Measurements from ENCODE around the gene TMED8.

DNA sequence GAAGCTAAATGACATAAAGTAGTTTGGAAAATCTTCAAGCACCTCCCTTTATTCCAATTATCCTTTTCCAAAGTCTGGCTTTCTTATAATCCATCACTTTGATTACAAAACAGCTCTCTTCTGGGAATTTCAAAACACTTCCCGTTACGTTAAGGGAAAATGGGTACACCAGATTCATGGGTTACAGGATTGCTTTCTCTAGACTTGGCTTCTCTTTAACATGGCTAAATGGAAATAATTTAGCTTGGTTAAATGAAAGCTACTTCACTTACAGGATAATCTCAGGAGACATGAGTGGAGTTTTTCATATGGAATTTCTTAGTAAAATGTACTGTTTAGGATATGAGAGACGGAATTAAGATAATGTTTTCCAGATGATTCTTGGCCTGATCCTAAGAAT, 41.3 kb downstream of the TMED8 start:
- TF ChIP-seq, protein P1, sequence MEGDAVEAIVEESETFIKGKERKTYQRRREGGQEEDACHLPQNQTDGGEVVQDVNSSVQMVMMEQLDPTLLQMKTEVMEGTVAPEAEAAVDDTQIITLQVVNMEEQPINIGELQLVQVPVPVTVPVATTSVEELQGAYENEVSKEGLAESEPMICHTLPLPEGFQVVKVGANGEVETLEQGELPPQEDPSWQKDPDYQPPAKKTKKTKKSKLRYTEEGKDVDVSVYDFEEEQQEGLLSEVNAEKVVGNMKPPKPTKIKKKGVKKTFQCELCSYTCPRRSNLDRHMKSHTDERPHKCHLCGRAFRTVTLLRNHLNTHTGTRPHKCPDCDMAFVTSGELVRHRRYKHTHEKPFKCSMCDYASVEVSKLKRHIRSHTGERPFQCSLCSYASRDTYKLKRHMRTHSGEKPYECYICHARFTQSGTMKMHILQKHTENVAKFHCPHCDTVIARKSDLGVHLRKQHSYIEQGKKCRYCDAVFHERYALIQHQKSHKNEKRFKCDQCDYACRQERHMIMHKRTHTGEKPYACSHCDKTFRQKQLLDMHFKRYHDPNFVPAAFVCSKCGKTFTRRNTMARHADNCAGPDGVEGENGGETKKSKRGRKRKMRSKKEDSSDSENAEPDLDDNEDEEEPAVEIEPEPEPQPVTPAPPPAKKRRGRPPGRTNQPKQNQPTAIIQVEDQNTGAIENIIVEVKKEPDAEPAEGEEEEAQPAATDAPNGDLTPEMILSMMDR (IDR thresholded peaks at IDR 0.05): no peak
- no peak for TF ChIP-seq EZH2 (IDR thresholded peaks at IDR 0.05)
